GM23248 (cell line): ENCODE data around the gene SUPT7L. TPM values are rescaled to one million over a fixed set of nuclear protein-coding genes. Genes with fewer than 3 reads are reported as not detected.
"Not testable (repeated sequence)": the region's sequence is repeated elsewhere in the genome, so short reads cannot be mapped to it uniquely, and the experiment has no call there.

ENCODE experiments used
- DNase-seq: peaks from one replicate; pipeline ENCODE4 v3.0.0-alpha.2; 2015
- H2AFZ ChIP-seq: fragments of 200-600 bp; sonication (generic); 2 replicates; pipeline ENCODE4 v1.6.1; 2016; ENCODE audit warnings: antibody characterized with exemption
- H3F3A ChIP-seq: fragments of 200-600 bp; sonication (generic); 2 replicates; pipeline ENCODE4 v1.6.1; 2016; ENCODE audit warnings: mild to moderate bottlenecking, antibody characterized with exemption, mixed run types; ENCODE audit not compliant: insufficient read depth
- H3K27ac ChIP-seq: fragments of 200-600 bp; sonication (generic); 2 replicates; pipeline ENCODE4 v1.5.1; 2016; ENCODE audit warnings: mild to moderate bottlenecking
- H3K27me3 ChIP-seq: fragments of 200-600 bp; sonication (generic); replicated peaks from 2 replicates; pipeline ENCODE4 v1.6.1; 2016; ENCODE audit warnings: mild to moderate bottlenecking; ENCODE audit not compliant: insufficient read depth
- H3K36me3 ChIP-seq: fragments of 200-600 bp; sonication (generic); 2 replicates; pipeline ENCODE4 v1.6.1; 2016; ENCODE audit warnings: low read depth, mild to moderate bottlenecking
- H3K4me1 ChIP-seq: fragments of 200-600 bp; sonication (generic); 2 replicates; pipeline ENCODE4 v1.6.1; 2016; ENCODE audit warnings: mild to moderate bottlenecking; ENCODE audit not compliant: insufficient read depth
- H3K4me2 ChIP-seq: fragments of 200-600 bp; sonication (generic); one replicate; pipeline ENCODE4 v1.6.1; 2016; ENCODE audit warnings: mild to moderate bottlenecking; ENCODE audit not compliant: unreplicated experiment
- H3K4me3 ChIP-seq: fragments of 200-600 bp; sonication (generic); 2 replicates; pipeline ENCODE4 v1.5.1; 2016; ENCODE audit warnings: mild to moderate bottlenecking
- H3K79me2 ChIP-seq: fragments of 200-600 bp; sonication (generic); 2 replicates; pipeline ENCODE4 v1.6.1; 2016; ENCODE audit warnings: mild to moderate bottlenecking; ENCODE audit not compliant: insufficient read depth
- H3K9ac ChIP-seq: fragments of 200-600 bp; sonication (generic); 2 replicates; pipeline ENCODE4 v1.6.1; 2016; ENCODE audit warnings: mild to moderate bottlenecking
- H3K9me2 ChIP-seq: fragments of 200-600 bp; sonication (generic); 2 replicates; pipeline ENCODE4 v1.6.1; 2016; ENCODE audit warnings: mixed run types, mild to moderate bottlenecking, moderate library complexity; ENCODE audit not compliant: insufficient read depth
- H3K9me3 ChIP-seq: fragments of 200-600 bp; sonication (generic); one replicate; pipeline ENCODE4 v1.6.1; 2017; ENCODE audit warnings: low read depth
- H4K20me1 ChIP-seq: fragments of 200-600 bp; sonication (generic); 2 replicates; pipeline ENCODE4 v1.6.0; 2016; ENCODE audit not compliant: insufficient read depth
- EZH2 ChIP-seq: fragments of 200-600 bp; sonication (generic); IDR thresholded peaks from 2 replicates; pipeline ENCODE4 v1.6.1; 2018; ENCODE audit warnings: antibody characterized with exemption, mild to moderate bottlenecking; ENCODE audit not compliant: insufficient read depth, poor library complexity, severe bottlenecking
- EZH2phosphoT487 ChIP-seq: fragments of 200-600 bp; sonication (generic); IDR thresholded peaks from 2 replicates; pipeline ENCODE4 v1.6.1; 2018; ENCODE audit warnings: antibody characterized with exemption, moderate library complexity, mild to moderate bottlenecking, low read depth; ENCODE audit not compliant: insufficient read depth
- WGBS, 2 experiments: methylation state at CpG; one replicate each; pipeline ENCODE4 v1.1.6; 2015 to 2017; ENCODE audit warnings: low lambda C conversion rate in 2 of 2, low coverage in 1 of 2; ENCODE audit errors: missing lambda C conversion rate in 2 of 2; 5-methylcytosine and 5-hydroxymethylcytosine counted together
- in situ Hi-C: fragments of 300-500 bp; cut with MboI; formaldehyde crosslinking; loops from 2 replicates; pipeline ENCODE4 v1.15.0; 2020
- polyA plus RNA-seq: library from polyadenylated mRNA; unstranded; fragments of >200 nt; fragmentation: Nextera tagmentation; extraction: Ambion mirVana; gene quantifications from 2 replicates; pipeline ENCODE4 v1.2.1, GENCODE V29; 2016
- total RNA-seq: library from RNA; depleted of rRNA; stranded (reverse); fragments of >200 nt; shearing (Covaris generic); gene quantifications from 2 replicates; pipeline ENCODE4 v1.2.3, GENCODE V29; 2014

Gene SUPT7L
- total and polyA plus RNA-seq, 2 experiments from 2014 or later: 23.3 to 24.6 TPM

DNA sequence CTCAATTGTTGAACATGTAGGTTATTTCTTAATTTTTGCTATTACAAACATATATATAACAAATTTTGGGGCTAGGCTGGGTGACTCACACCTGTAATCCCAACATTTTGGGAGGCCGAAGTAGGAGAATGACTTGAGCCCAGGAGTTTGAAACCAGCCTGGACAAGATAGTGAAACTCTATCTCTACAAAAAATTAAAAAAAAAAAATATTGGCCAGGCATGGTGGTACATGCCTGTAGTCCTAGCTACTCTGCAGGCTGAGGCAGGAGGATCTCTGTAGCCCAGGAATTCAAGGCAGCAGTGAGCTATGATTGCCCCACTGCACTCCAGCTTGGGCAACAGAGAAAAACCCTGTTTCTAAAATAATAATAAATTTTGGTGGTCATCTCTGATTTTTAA lies 23.8 kb upstream of the SUPT7L start:
- TF ChIP-seq EZH2phosphoT487: no peak
- TF ChIP-seq EZH2: no peak
- WGBS, 2 experiments: 94% methylated on average over 1 of the region's 1 CpG
- H3F3A ChIP-seq: peaks cover 15% of the 10 kb centered on the region
- no peaks in the 10 kb centered on the region for H3K27me3 ChIP-seq
- H3K9me2 ChIP-seq: no peaks in the 10 kb centered on the region
- H3K27ac ChIP-seq: no peak overlapping the region
- no peaks in the 10 kb centered on the region for H4K20me1 ChIP-seq
- in situ Hi-C loops: no loop called here
- H3K4me1 ChIP-seq: peaks cover 15% of the 10 kb centered on the region
- peaks cover 28% of the 10 kb centered on the region for H3K36me3 ChIP-seq
- no peak overlapping the region for H2AFZ ChIP-seq
- no peak overlapping the region for H3K4me3 ChIP-seq
- no peak overlapping the region for H3K4me2 ChIP-seq
- DNase-seq: no peak
- no peaks in the 10 kb centered on the region for H3K79me2 ChIP-seq
- no peak overlapping the region for H3K9ac ChIP-seq
- no peaks in the 10 kb centered on the region for H3K9me3 ChIP-seq

DNA sequence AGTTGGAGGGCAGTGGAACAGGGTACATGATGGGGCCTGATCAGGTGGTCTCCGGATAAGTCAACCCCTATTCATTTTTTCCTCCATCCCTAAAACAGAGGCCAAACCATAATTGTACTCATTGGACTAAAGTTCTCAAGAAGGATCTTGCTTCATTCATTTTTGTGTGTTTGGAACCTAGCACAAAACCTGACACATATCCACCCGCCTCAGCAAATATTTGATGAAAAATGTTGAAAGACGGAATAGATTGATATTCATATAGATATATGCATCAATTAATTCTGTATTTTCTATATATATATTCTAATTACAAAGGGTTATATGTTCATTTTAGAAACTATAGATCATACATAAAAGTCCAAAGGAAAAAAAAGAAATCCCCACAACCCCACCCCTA lies 22.2 kb upstream of the SUPT7L start:
- no peak overlapping the region for H3K4me2 ChIP-seq
- H3F3A ChIP-seq: peaks cover 31% of the 10 kb centered on the region
- no peak for TF ChIP-seq EZH2phosphoT487
- peaks cover 26% of the 10 kb centered on the region for H3K36me3 ChIP-seq
- no peaks in the 10 kb centered on the region for H3K79me2 ChIP-seq
- H2AFZ ChIP-seq: no peak overlapping the region
- H3K9me2 ChIP-seq: no peaks in the 10 kb centered on the region
- H3K9me3 ChIP-seq: no peaks in the 10 kb centered on the region
- H3K27me3 ChIP-seq: no peaks in the 10 kb centered on the region
- no peak overlapping the region for H3K4me3 ChIP-seq
- no peak overlapping the region for H3K27ac ChIP-seq
- in situ Hi-C loops: no loop called here
- peaks cover 30% of the 10 kb centered on the region for H3K4me1 ChIP-seq
- H4K20me1 ChIP-seq: no peaks in the 10 kb centered on the region
- no peak for DNase-seq
- WGBS, 2 experiments: 98 to 100% methylated on average over 3 of the region's 3 CpGs
- no peak overlapping the region for H3K9ac ChIP-seq

DNA sequence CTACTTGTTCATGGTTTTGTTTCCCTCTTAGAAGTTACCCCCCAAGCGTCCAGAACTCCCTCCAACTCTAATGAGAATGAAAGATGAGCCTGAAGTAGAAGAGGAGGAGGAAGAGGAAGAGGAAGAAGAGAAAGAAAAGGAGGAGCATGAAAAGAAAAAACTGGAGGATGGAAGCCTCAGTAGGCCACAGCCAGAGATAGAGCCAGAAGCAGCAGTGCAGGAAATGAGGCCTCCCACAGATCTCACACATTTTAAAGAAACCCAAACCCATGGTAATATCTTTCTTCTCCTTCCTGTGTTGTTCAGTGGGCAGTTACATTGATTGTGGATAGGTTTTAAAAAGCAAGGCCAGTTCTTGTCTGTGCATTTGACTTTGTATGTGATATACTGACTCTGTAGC lies 21.6 kb upstream of the SUPT7L start:
- H3K4me3 ChIP-seq, DNase-seq, H3K9me2 ChIP-seq, in situ Hi-C loops, H3K27ac ChIP-seq, H3K9me3 ChIP-seq, H3K9ac ChIP-seq, H3K79me2 ChIP-seq, H3K27me3 ChIP-seq, H2AFZ ChIP-seq, H3K4me2 ChIP-seq, H4K20me1 ChIP-seq: not testable (repeated sequence)
- Histone ChIP-seq H3F3A (peaks cover 35% of the 10 kb centered on the region), H3K4me1 (peaks cover 31% of the 10 kb centered on the region), H3K36me3 (peaks cover 26% of the 10 kb centered on the region)
- 94 to 95% methylated on average over 1 of the region's 1 CpG for WGBS, 2 experiments

DNA sequence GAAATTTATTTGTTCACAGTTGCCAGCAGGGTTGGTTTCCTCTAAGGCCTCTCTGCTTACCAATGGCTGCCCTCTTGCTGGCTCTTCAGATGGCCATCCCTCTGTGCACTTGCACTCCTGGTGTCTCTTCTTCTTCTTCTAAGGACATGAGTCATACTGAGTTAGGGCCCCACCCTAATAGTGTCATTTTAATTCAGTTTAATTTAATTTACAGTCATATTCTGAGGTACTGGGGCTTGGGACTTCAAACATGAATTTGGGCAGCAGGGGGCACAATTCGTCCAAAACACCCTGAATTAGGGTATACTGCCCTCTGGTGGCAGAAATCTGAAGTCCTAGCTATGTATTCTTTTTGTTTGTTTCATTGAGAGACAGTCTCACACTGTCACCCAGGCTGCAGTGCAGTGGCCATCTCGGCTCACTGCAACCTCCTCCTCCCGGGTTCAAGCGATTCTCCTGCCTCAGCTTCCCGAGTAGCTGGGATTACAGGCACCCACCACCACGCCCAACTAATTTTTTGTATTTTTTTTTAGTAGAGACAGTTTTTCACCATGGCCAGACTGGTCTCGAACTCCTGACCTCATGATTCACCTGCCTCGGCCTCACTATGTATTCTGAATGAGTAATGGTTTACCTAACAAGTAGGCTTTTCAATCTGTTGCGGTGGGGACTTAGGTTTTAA lies 20.1 kb upstream of the SUPT7L start:
- peaks cover 33% of the 10 kb centered on the region for H3F3A ChIP-seq
- peak; percentile 86 for DNase-seq
- WGBS, 2 experiments: 23 to 28% methylated on average over 9 of the region's 9 CpGs
- peaks cover 27% of the 10 kb centered on the region for H3K36me3 ChIP-seq
- TF ChIP-seq EZH2 (no peak), EZH2phosphoT487 (no peak)
- H3K27me3 ChIP-seq: no peaks in the 10 kb centered on the region
- H3K4me3 ChIP-seq: no peak overlapping the region
- H3K4me1 ChIP-seq: peaks cover 31% of the 10 kb centered on the region
- no peak overlapping the region for H3K4me2 ChIP-seq
- in situ Hi-C loops: no loop called here
- H3K79me2 ChIP-seq: no peaks in the 10 kb centered on the region
- no peak overlapping the region for H2AFZ ChIP-seq
- no peaks in the 10 kb centered on the region for H3K9me2 ChIP-seq
- H3K9me3 ChIP-seq: no peaks in the 10 kb centered on the region
- peak overlapping the region; percentile 96 for H3K27ac ChIP-seq
- H4K20me1 ChIP-seq: no peaks in the 10 kb centered on the region
- H3K9ac ChIP-seq: peak overlapping the region; percentile 56

DNA sequence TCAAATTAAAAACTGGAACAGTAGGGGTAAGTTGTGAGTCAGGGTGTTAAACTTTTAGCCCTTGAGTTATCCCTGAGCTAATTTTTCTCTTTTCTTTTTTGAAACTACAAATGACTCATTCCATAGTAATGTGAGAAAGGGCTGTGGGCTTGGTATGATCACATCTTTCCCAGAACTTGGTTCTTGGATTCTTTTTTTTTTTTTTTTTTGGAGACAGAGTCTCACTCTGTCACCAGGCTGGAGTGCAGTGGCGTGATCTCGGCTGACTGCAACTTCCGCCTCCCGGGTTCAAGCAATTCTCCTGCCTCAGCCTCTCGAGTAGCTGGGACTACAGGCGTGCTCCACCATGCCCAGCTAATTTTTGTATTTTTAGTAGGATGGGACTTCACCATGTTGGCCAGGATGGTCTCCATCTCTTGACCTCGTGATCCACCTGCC lies 18.9 kb upstream of the SUPT7L start:
- H3K9me2 ChIP-seq, H2AFZ ChIP-seq, H3K9me3 ChIP-seq, H3K27me3 ChIP-seq, H3K79me2 ChIP-seq, H4K20me1 ChIP-seq, in situ Hi-C loops: not testable (repeated sequence)
- WGBS, 2 experiments: 19 to 23% methylated on average over 7 of the region's 7 CpGs
- H3K9ac ChIP-seq: peak overlapping the region; percentile 70
- peak overlapping the region; percentile 85 for H3K4me2 ChIP-seq
- DNase-seq: peak; percentile 95
- H3K4me1 ChIP-seq: peaks cover 31% of the 10 kb centered on the region
- H3F3A ChIP-seq: peaks cover 29% of the 10 kb centered on the region
- peaks cover 28% of the 10 kb centered on the region for H3K36me3 ChIP-seq
- H3K4me3 ChIP-seq: peak overlapping the region; percentile 39
- H3K27ac ChIP-seq: peak overlapping the region; percentile 96
